SK-N-MC (cell line): ENCODE results near the gene POLR3A.
"Not testable (repeated sequence)": the region's sequence is repeated elsewhere in the genome, so short reads cannot be mapped to it uniquely, and the experiment has no call there.

Experiments used
- EZH2 ChIP-seq: fragments of 200-600 bp; sonication (generic); IDR thresholded peaks from one replicate; pipeline ENCODE4 v1.6.1; 2017; ENCODE audit warnings: antibody characterized with exemption
- POLR2AphosphoS5 ChIP-seq: IDR thresholded peaks from 2 replicates; pipeline ENCODE4 v1.6.1; 2012; ENCODE audit warnings: mild to moderate bottlenecking, low read depth, low read length, borderline replicate concordance

GRCh38 chr10:78064919-78065318, 35.6 kb upstream of the POLR3A start:
- TF ChIP-seq POLR2AphosphoS5, EZH2: not testable (repeated sequence)
